ENCODE measurements around the gene ABCB6.

Gene ABCB6

DNA sequence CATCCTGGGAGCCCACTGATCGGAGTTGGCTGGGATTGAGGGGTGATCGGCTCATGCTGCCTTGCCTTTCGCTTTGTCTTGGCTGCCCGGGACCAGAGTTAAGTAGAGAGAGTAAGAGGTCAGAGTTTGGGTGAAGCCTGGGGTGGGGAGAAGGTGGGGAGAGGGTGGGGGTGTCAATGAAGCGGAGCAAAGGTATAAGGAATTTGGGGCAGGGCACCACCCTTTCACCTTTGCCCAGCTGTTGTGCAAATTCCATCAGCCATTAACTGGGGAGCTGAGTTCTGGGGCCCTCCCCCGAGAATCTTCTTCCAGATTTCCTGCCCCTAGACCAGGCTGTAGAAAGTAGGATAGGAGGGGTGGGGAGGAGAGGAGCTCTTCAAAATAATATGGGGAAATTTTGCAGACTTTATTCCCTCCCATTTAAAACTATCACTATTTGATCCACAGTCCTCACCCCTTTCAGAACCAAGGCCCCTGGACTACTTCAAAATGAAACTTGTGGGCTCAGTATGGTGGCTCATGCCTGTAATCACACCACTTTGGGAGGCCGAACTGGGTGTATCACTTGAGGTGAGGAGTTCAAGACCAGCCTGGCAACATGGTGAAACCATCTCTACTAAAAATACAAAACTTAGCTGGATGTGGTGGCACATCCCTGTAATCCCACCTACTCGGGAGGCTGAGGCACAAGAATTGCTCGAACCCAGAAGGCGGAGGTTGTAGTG is 48.7 kb downstream of the ABCB6 start, which contains the start of gene SLC23A3:
Gene SLC23A3 (minus strand): TSS at position 100 of the 725 bp plus-strand sequence. CDS start 45 bp downstream, at position 55.
- no peak for DNase-seq (ENCODE audit: extremely low spot score)
- ChIA-PET CTCF (interaction anchor here (0.7 to 1.0 kb wide), 2 partner anchors 108 to 125 kb away, joined by 3 read pairs; no protein-coding TSS in a partner anchor), POLR2A (no interaction called here)
- TF ChIP-seq TARDBP (IDR thresholded peaks at IDR 0.05) (no peak), FOXM1 (IDR thresholded peaks at IDR 0.05; ENCODE audit: borderline replicate concordance) (no peak), LEF1 (IDR thresholded peaks at IDR 0.05; ENCODE audit: borderline replicate concordance) (no peak), L3MBTL2 (conservative IDR thresholded peaks at IDR 0.05) (no peak), FOXK2 (IDR thresholded peaks at IDR 0.05) (no peak), ELF4 (IDR thresholded peaks at IDR 0.05) (no peak), SUZ12 (IDR thresholded peaks at IDR 0.05) (no peak), ZNF384 (IDR thresholded peaks at IDR 0.05) (no peak), CTBP1 (IDR thresholded peaks at IDR 0.05; ENCODE audit: borderline replicate concordance) (no peak), BHLHE40 (IDR thresholded peaks at IDR 0.05; ENCODE audit: borderline replicate concordance) (no peak), FOXA1 (IDR thresholded peaks at IDR 0.05) (no peak), ARNT (IDR thresholded peaks at IDR 0.05) (no peak), SP1 (IDR thresholded peaks at IDR 0.05) (no peak), HDGF (IDR thresholded peaks at IDR 0.05; ENCODE audit: borderline replicate concordance) (no peak), NFRKB (IDR thresholded peaks at IDR 0.05) (no peak)
- TF ChIP-seq, protein P1, sequence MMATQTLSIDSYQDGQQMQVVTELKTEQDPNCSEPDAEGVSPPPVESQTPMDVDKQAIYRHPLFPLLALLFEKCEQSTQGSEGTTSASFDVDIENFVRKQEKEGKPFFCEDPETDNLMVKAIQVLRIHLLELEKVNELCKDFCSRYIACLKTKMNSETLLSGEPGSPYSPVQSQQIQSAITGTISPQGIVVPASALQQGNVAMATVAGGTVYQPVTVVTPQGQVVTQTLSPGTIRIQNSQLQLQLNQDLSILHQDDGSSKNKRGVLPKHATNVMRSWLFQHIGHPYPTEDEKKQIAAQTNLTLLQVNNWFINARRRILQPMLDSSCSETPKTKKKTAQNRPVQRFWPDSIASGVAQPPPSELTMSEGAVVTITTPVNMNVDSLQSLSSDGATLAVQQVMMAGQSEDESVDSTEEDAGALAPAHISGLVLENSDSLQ (IDR thresholded peaks at IDR 0.05) = no peak

DNA sequence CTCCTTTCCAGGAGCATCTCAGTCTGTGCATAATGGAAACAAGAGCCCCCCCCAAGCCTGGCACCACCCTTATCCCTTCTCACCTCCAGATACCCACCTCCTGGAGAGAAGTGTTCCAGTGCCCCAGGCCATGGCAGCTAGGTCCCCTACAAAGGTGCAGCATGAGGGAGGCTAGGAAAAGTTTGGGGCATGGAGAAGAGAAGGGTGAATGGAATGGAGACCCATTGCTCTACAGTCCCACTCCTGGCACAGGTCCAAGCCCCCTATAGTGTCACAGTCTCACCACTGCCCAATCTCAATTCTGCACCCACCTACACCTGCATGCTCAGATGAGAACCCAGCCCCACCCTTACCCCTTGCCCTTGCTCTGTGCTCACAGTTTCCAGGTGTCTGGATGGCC is 49.8 kb downstream of the ABCB6 start:
- CTCF ChIA-PET = no interaction called here
- POLR2A ChIA-PET = no interaction called here
- DNase-seq (ENCODE audit: extremely low spot score) = no peak
- TF ChIP-seq ZNF384 (IDR thresholded peaks at IDR 0.05) (no peak), FOXM1 (IDR thresholded peaks at IDR 0.05; ENCODE audit: borderline replicate concordance) (no peak), TARDBP (IDR thresholded peaks at IDR 0.05) (no peak)

DNA sequence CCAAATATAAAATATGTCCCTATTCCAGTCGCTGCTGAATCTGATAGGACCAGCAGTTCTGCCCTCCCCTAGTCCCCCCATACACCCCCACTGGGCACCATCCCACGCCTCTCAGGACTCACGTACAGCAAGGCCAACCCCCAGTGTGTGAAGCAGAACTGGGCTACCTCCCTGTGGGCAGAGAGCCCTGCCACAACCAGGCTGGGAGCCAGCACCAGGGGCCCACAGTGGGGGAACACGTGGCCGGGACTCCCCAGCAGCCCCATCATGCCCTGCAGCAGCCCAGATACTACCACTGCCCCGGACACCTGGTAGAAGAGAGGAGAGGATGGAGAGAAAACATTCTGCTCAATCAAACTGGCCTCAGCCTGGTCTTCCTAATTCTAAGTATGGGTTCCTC is 50.2 kb downstream of the ABCB6 start:
- ChIA-PET CTCF (no interaction called here), POLR2A (no interaction called here)
- TF ChIP-seq NFRKB (IDR thresholded peaks at IDR 0.05) (no peak), L3MBTL2 (conservative IDR thresholded peaks at IDR 0.05) (no peak), TARDBP (IDR thresholded peaks at IDR 0.05) (no peak), ZNF384 (IDR thresholded peaks at IDR 0.05) (no peak), FOXM1 (IDR thresholded peaks at IDR 0.05; ENCODE audit: borderline replicate concordance) (no peak), SUZ12 (IDR thresholded peaks at IDR 0.05) (no peak), SP1 (IDR thresholded peaks at IDR 0.05) (no peak), FOXK2 (IDR thresholded peaks at IDR 0.05) (no peak), LEF1 (IDR thresholded peaks at IDR 0.05; ENCODE audit: borderline replicate concordance) (no peak), HDGF (IDR thresholded peaks at IDR 0.05; ENCODE audit: borderline replicate concordance) (no peak), BHLHE40 (IDR thresholded peaks at IDR 0.05; ENCODE audit: borderline replicate concordance) (no peak), CTBP1 (IDR thresholded peaks at IDR 0.05; ENCODE audit: borderline replicate concordance) (no peak), ARNT (IDR thresholded peaks at IDR 0.05) (no peak), FOXA1 (IDR thresholded peaks at IDR 0.05) (no peak), ELF4 (IDR thresholded peaks at IDR 0.05) (no peak)
- TF ChIP-seq, protein P1 (IDR thresholded peaks at IDR 0.05) = no peak
- DNase-seq (ENCODE audit: extremely low spot score) = no peak

DNA sequence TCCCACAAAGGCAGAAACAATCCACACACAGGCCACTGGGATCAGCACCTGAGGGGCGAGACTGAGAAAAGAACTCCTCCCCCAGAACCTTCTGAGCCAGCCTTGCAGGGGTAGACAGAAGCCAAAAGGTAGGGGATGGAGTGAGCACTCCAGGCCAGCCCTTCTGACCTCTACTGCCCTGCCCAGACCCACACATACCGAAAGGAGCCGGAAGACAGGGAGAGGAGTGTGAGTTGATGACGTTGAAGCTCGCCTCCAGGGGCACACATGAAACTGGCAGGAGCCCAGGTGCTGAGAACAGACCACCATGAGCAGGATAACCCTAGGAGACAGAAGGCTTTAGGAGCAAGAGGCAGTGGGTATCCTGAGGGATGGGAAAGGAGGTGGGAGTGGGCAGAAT is 50.8 kb downstream of the ABCB6 start:
- TF ChIP-seq FOXK2 (IDR thresholded peaks at IDR 0.05) = no peak
- TF ChIP-seq ELF4 (IDR thresholded peaks at IDR 0.05) = no peak
- no peak for TF ChIP-seq ARNT (IDR thresholded peaks at IDR 0.05)
- no peak for TF ChIP-seq HDGF (IDR thresholded peaks at IDR 0.05; ENCODE audit: borderline replicate concordance)
- no peak for TF ChIP-seq FOXM1 (IDR thresholded peaks at IDR 0.05; ENCODE audit: borderline replicate concordance)
- no peak for TF ChIP-seq LEF1 (IDR thresholded peaks at IDR 0.05; ENCODE audit: borderline replicate concordance)
- TF ChIP-seq, protein P1 (IDR thresholded peaks at IDR 0.05) = no peak
- no peak for TF ChIP-seq NFRKB (IDR thresholded peaks at IDR 0.05)
- TF ChIP-seq BHLHE40 (IDR thresholded peaks at IDR 0.05; ENCODE audit: borderline replicate concordance) = no peak
- no peak for TF ChIP-seq CTBP1 (IDR thresholded peaks at IDR 0.05; ENCODE audit: borderline replicate concordance)
- no peak for TF ChIP-seq FOXA1 (IDR thresholded peaks at IDR 0.05)
- TF ChIP-seq L3MBTL2 (conservative IDR thresholded peaks at IDR 0.05) = no peak
- no peak for TF ChIP-seq ZNF384 (IDR thresholded peaks at IDR 0.05)
- TF ChIP-seq TARDBP (IDR thresholded peaks at IDR 0.05) = no peak
- TF ChIP-seq SUZ12 (IDR thresholded peaks at IDR 0.05) = no peak
- TF ChIP-seq SP1 (IDR thresholded peaks at IDR 0.05) = no peak
- DNase-seq (ENCODE audit: extremely low spot score) = no peak
- ChIA-PET POLR2A (no interaction called here), CTCF (no interaction called here)

DNA sequence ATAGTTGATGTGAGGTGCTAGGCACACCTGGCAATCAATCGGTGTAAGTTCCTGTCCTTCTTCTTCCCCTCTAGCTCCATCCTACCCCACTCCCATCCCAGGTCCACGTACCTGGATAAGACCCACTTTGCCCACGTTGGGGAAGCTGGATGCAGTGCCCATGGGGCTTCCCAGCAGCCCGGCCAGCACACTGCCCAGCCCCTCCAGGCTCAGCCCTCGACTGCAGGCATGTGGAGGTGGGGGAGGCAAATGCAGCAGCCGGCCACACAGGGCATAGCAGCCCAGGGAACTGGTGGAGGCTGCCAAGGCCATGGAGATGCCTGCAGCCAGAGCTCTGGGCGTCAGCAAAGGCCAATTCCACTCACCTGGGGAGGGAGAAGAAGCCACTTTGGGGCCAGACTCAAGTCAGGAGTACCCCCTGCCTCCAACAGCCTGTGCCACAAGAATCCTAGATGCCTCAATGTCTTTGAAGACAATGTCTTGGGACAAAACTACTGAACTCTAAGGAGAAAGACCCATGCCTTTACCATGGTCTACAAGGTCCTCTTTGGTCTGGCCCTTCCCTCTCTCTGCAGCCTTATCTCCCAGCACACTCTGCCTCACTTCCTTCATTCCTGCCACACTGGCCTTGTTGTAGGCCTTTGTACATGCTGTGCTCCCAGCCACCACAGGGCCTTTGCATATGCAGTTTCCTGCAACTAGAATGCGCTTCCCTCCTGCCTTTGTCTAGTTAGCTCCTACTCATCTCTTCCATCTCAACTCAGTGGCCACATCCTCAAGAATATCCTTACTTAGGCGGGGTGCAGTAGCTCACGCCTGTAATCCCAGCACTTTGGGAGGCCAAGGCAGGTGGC is 53.5 kb downstream of the ABCB6 start:
- CTCF ChIA-PET = no interaction called here
- POLR2A ChIA-PET = interaction anchor here (1.4 kb wide), 1 partner anchor 11 kb away, joined by 6 read pairs; the partner anchor contains the start of gene CNPPD1
- DNase-seq (ENCODE audit: extremely low spot score) = no peak
- no peak for TF ChIP-seq FOXA1 (IDR thresholded peaks at IDR 0.05)
- no peak for TF ChIP-seq FOXM1 (IDR thresholded peaks at IDR 0.05; ENCODE audit: borderline replicate concordance)
- TF ChIP-seq NFRKB (IDR thresholded peaks at IDR 0.05) = no peak
- no peak for TF ChIP-seq SP1 (IDR thresholded peaks at IDR 0.05)
- TF ChIP-seq, protein P1 (IDR thresholded peaks at IDR 0.05) = no peak
- TF ChIP-seq FOXK2 (IDR thresholded peaks at IDR 0.05) = no peak
- no peak for TF ChIP-seq ZNF384 (IDR thresholded peaks at IDR 0.05)
- no peak for TF ChIP-seq HDGF (IDR thresholded peaks at IDR 0.05; ENCODE audit: borderline replicate concordance)

All from HEK293T (cell line).